IMR-90 (cell line): Measurements from ENCODE around the gene ZNF423. TPM values are rescaled to one million over a fixed set of nuclear protein-coding genes. Genes with fewer than 3 reads are reported as not detected.

ENCODE experiments used
- ATAC-seq: fragments of 200-7000 bp; cut with Tn5 transposase; 2 replicates; pipeline ENCODE4 v1.9.1; 2020; ENCODE audit warnings: low read depth, mild to moderate bottlenecking, moderate library complexity
- BruUV-seq: library from RNA; stranded (reverse); fragments of 400-500 nt; replicated peaks from 2 replicates; lab custom pipeline; 2021; lab: Mats Ljungman, UMichigan
- CTCF ChIA-PET: fragments of 300-600 bp; formaldehyde crosslinking; extraction: SDS; loops from one replicate; lab custom pipeline; 2021; ENCODE audit warnings: antibody characterized with exemption; lab: Yijun Ruan, JAX
- POLR2A ChIA-PET: fragments of 300-600 bp; sonication (Branson Sonifier 250); formaldehyde crosslinking; loops from one replicate; lab custom pipeline; 2022; ENCODE audit warnings: antibody characterized with exemption; ENCODE audit not compliant: unreplicated experiment; lab: Charles Lee
- DNase-seq: peaks from one replicate; pipeline ENCODE4 v3.0.0; 2013
- H2AFZ ChIP-seq: replicated peaks from 2 replicates; pipeline ENCODE3; 2013; ENCODE audit warnings: low read length, mild to moderate bottlenecking; ENCODE audit not compliant: poor library complexity
- H2AK5ac ChIP-seq: 2 replicates; pipeline ENCODE4 v1.6.1; 2013; ENCODE audit warnings: low read depth, low read length, inconsistent platforms
- H2AK9ac ChIP-seq: replicated peaks from 2 replicates; pipeline ENCODE3; 2013; ENCODE audit warnings: mild to moderate bottlenecking, low read depth, low read length, moderate library complexity; ENCODE audit not compliant: poor library complexity
- H2BK120ac ChIP-seq: 2 replicates; pipeline ENCODE4 v1.6.1; 2013; ENCODE audit warnings: low read depth, low read length, inconsistent platforms
- H2BK15ac ChIP-seq: 3 replicates; pipeline ENCODE4 v1.6.1; 2013; ENCODE audit warnings: low read depth, low read length, inconsistent platforms
- H2BK20ac ChIP-seq: 2 replicates; pipeline ENCODE4 v1.6.1; 2013; ENCODE audit warnings: low read depth, mild to moderate bottlenecking, inconsistent platforms, low read length, moderate library complexity
- H2BK5ac ChIP-seq: 2 replicates; pipeline ENCODE4 v1.6.1; 2013; ENCODE audit warnings: mild to moderate bottlenecking, low read depth, low read length, inconsistent platforms; ENCODE audit not compliant: poor library complexity, severe bottlenecking
- H3K14ac ChIP-seq: replicated peaks from 2 replicates; pipeline ENCODE4 v1.6.1; 2013; ENCODE audit warnings: low read depth, low read length, inconsistent platforms
- H3K18ac ChIP-seq: 2 replicates; pipeline ENCODE4 v1.6.1; 2013; ENCODE audit warnings: low read depth, low read length, control low read depth
- H3K23ac ChIP-seq: 2 replicates; pipeline ENCODE4 v1.6.1; 2013; ENCODE audit warnings: low read depth, low read length, inconsistent platforms
- H3K27ac ChIP-seq: 2 replicates; pipeline ENCODE4 v1.5.1; 2013; ENCODE audit warnings: mild to moderate bottlenecking, control low read depth, low read length; ENCODE audit not compliant: insufficient read depth
- H3K27me3 ChIP-seq: 2 replicates; pipeline ENCODE4 v1.6.1; 2013; ENCODE audit warnings: low read length; ENCODE audit not compliant: control insufficient read depth, insufficient read depth
- H3K36me3 ChIP-seq: 2 replicates; pipeline ENCODE4 v1.6.1; 2013; ENCODE audit warnings: low read length, mixed read lengths; ENCODE audit not compliant: control insufficient read depth, insufficient read depth
- H3K4ac ChIP-seq: 2 replicates; pipeline ENCODE4 v1.6.1; 2013; ENCODE audit warnings: low read depth, low read length, inconsistent platforms
- H3K4me1 ChIP-seq: 2 replicates; pipeline ENCODE4 v1.6.1; 2013; ENCODE audit warnings: low read length, mixed read lengths; ENCODE audit not compliant: control insufficient read depth, insufficient read depth
- H3K4me2 ChIP-seq: 2 replicates; pipeline ENCODE4 v1.6.1; 2013; ENCODE audit warnings: low read depth, mild to moderate bottlenecking, control low read depth, low read length, moderate library complexity
- H3K4me3 ChIP-seq: 2 replicates; pipeline ENCODE4 v1.5.1; 2013; ENCODE audit warnings: low read depth, mild to moderate bottlenecking, control low read depth, low read length, moderate library complexity; ENCODE audit not compliant: insufficient read depth
- H3K56ac ChIP-seq: 2 replicates; pipeline ENCODE4 v1.6.1; 2013; ENCODE audit warnings: low read length, inconsistent platforms; ENCODE audit not compliant: insufficient read depth; ENCODE audit errors: extremely low read depth
- H3K79me1 ChIP-seq, 2 experiments: 2 replicates each; pipeline ENCODE4 v1.6.1; 2013; ENCODE audit warnings: low read length in 2 of 2, inconsistent platforms in 1 of 2, low read depth in 1 of 2
- H3K9ac ChIP-seq: 2 replicates; pipeline ENCODE4 v1.6.1; 2013; ENCODE audit warnings: low read depth, low read length, control low read depth
- H3K9me1 ChIP-seq: 2 replicates; pipeline ENCODE4 v1.6.1; 2013; ENCODE audit warnings: low read length, inconsistent platforms; ENCODE audit not compliant: insufficient read depth
- H3K9me3 ChIP-seq: 2 replicates; pipeline ENCODE4 v1.6.1; 2013; ENCODE audit warnings: low read length; ENCODE audit not compliant: control insufficient read depth, insufficient read depth
- H4K20me1 ChIP-seq: 2 replicates; pipeline ENCODE4 v1.6.1; 2013; ENCODE audit warnings: low read length, inconsistent platforms; ENCODE audit not compliant: insufficient read depth
- H4K5ac ChIP-seq: 2 replicates; pipeline ENCODE4 v1.6.1; 2013; ENCODE audit warnings: mild to moderate bottlenecking, low read depth, low read length, control low read depth
- H4K8ac ChIP-seq, 2 experiments: 2 replicates each; pipeline ENCODE4 v1.6.1; 2013; ENCODE audit warnings: low read depth in 2 of 2, low read length in 2 of 2, control low read depth in 1 of 2, inconsistent platforms in 1 of 2
- H4K91ac ChIP-seq: 2 replicates; pipeline ENCODE4 v1.6.1; 2013; ENCODE audit warnings: low read depth, low read length, inconsistent platforms; ENCODE audit not compliant: insufficient read depth
- WGBS, 2 experiments: methylation state at CpG; one replicate each; pipeline versions ENCODE4 v1.1.5 to v1.1.7; 2013; ENCODE audit warnings: missing lambda C conversion rate in 2 of 2; ENCODE audit not compliant: insufficient read length in 1 of 2; ENCODE audit errors: extremely low coverage in 2 of 2; 5-methylcytosine and 5-hydroxymethylcytosine counted together
- dilution Hi-C: fragments of 300-500 bp; cut with HindIII; formaldehyde crosslinking; loops from one replicate; pipeline ENCODE4 v1.14.3; 2018; ENCODE audit warnings: low sequenced_read_pairs; ENCODE audit not compliant: unreplicated experiment
- in situ Hi-C: fragments of 300-500 bp; cut with MboI; formaldehyde crosslinking; loops from 3 replicates; pipeline ENCODE4 v1.14.3; 2019; ENCODE audit warnings: low sequenced_read_pairs, inconsistent platforms, mixed read lengths
- intact Hi-C: fragments of 100-400 bp; cut with micrococcal nuclease; formaldehyde crosslinking; loops from 2 replicates; pipeline ENCODE4 v1.10.0; 2022
- polyA plus RNA-seq, 3 experiments: library from polyadenylated mRNA; depleted of rRNA; stranded (reverse); fragments of >200 nt; gene quantifications; 2 replicates each; pipeline ENCODE4 v1.2.3, GENCODE V29; 2012; ENCODE audit warnings: low replicate concordance in 1 of 3
- total RNA-seq: library from RNA; depleted of rRNA; stranded (reverse); fragments of >200 nt; gene quantifications from 2 replicates; pipeline ENCODE4 v1.2.3, GENCODE V29; 2012
- TF ChIP-seq, protein P1 (sequence below): fragments of 150-350 bp; IDR thresholded peaks from 2 replicates; pipeline ENCODE4 v1.6.1; 2017; ENCODE audit warnings: mild to moderate bottlenecking, antibody characterized with exemption, low read length, low read depth

ZNF423 gene
- total and polyA plus RNA-seq, 2 of the 4 experiments (the other 2 are of a cell fraction): under 0.01 to 0.10 TPM

GRCh38 chr16:49688036-49688697 is 167.7 kb downstream of the ZNF423 start:
- Histone ChIP-seq H3K27ac (no peak overlapping the region), H3K36me3 (no peaks in the 10 kb centered on the region), H2AK9ac (no peak overlapping the region), H4K91ac (no peak overlapping the region), H3K4me1 (no peaks in the 10 kb centered on the region), H4K5ac (no peak overlapping the region), H2BK5ac (no peak overlapping the region), H2BK120ac (no peak overlapping the region), H3K27me3 (peaks cover 17% of the 10 kb centered on the region), H3K9me3 (no peaks in the 10 kb centered on the region), H4K20me1 (no peaks in the 10 kb centered on the region), H3K79me1 (no peaks in the 10 kb centered on the region), H3K56ac (no peak overlapping the region), H3K9me1 (no peaks in the 10 kb centered on the region), H2AK5ac (no peak overlapping the region), H3K4ac (no peak overlapping the region), H2AFZ (no peak overlapping the region), H3K9ac (no peak overlapping the region), H4K8ac (no peak overlapping the region), H3K18ac (no peak overlapping the region), H3K23ac (no peak overlapping the region), H3K14ac (no peak overlapping the region), H2BK20ac (no peak overlapping the region), H2BK15ac (no peak overlapping the region), H3K4me2 (no peak overlapping the region), H3K4me3 (no peak overlapping the region)
- DNase-seq (no peak), ATAC-seq (no peak)
- TF ChIP-seq, protein P1, sequence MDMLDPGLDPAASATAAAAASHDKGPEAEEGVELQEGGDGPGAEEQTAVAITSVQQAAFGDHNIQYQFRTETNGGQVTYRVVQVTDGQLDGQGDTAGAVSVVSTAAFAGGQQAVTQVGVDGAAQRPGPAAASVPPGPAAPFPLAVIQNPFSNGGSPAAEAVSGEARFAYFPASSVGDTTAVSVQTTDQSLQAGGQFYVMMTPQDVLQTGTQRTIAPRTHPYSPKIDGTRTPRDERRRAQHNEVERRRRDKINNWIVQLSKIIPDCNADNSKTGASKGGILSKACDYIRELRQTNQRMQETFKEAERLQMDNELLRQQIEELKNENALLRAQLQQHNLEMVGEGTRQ: no peak
- BruUV-seq: no TSS peak
- ChIA-PET POLR2A (no interaction called here), CTCF (interaction anchor here (0.9 kb wide), 1 partner anchor 10 kb away, joined by 4 read pairs; no protein-coding TSS in a partner anchor)
- no CpG with 5 or more reads among the region's 16 CpGs for WGBS, 2 experiments
- in situ Hi-C loops (no loop called here), intact Hi-C loops (no loop called here), dilution Hi-C loops (no loop called here)
